H1 (cell line): ENCODE data around the gene MYORG. TPM values are rescaled to one million over a fixed set of nuclear protein-coding genes. Genes with fewer than 3 reads are reported as not detected.

Source experiments
- ATF3 ChIP-seq: IDR thresholded peaks from 2 replicates; pipeline ENCODE4 v1.6.1; 2011; ENCODE audit warnings: low read depth, mild to moderate bottlenecking, low read length; ENCODE audit not compliant: insufficient read depth
- CBX5 ChIP-seq: fragments of 300-800, 300-1000 bp; sonication (generic); IDR thresholded peaks from 2 replicates; pipeline ENCODE4 v1.7.1; 2016; ENCODE audit warnings: antibody characterized with exemption, low read length, low read depth
- CHD1 ChIP-seq: IDR thresholded peaks from 2 replicates; pipeline ENCODE4 v1.6.1; 2012; ENCODE audit warnings: low read depth, low read length, improper control_type of control experiment
- CHD2 ChIP-seq: IDR thresholded peaks from 2 replicates; pipeline ENCODE4 v1.6.1; 2012; ENCODE audit warnings: low read length, improper control_type of control experiment
- JUN ChIP-seq: IDR thresholded peaks from 2 replicates; pipeline ENCODE4 v1.6.1; 2011; ENCODE audit warnings: low read depth, mild to moderate bottlenecking, improper control_type of control experiment, low read length
- MAFK ChIP-seq: IDR thresholded peaks from 2 replicates; pipeline ENCODE4 v1.6.1; 2012; ENCODE audit warnings: low read depth, mild to moderate bottlenecking, improper control_type of control experiment, low read length
- POLR2AphosphoS5 ChIP-seq: IDR thresholded peaks from 2 replicates; pipeline ENCODE4 v1.6.1; 2011; ENCODE audit warnings: low read depth, low read length
- RAD21 ChIP-seq, 2 experiments: IDR thresholded peaks in 1 of 2; conservative IDR thresholded peaks in 1 of 2; 2 replicates each; pipeline ENCODE4 v1.6.1; 2011; ENCODE audit warnings: low read depth in 2 of 2, low read length in 2 of 2, improper control_type of control experiment in 1 of 2, inconsistent platforms in 1 of 2, mild to moderate bottlenecking in 1 of 2, moderate library complexity in 1 of 2
- RBBP5 ChIP-seq: IDR thresholded peaks from 2 replicates; pipeline ENCODE4 v1.7.1; 2012; ENCODE audit warnings: low read depth, mild to moderate bottlenecking, inconsistent platforms, low read length, moderate library complexity, borderline replicate concordance
- RNF2 ChIP-seq: fragments of 200-900, 300-1000 bp; sonication (generic); IDR thresholded peaks from 2 replicates; pipeline ENCODE4 v1.7.1; 2016; ENCODE audit warnings: borderline replicate concordance, low read depth, mild to moderate bottlenecking, antibody characterized with exemption, low read length; ENCODE audit not compliant: poor library complexity, severe bottlenecking; ENCODE audit errors: missing control alignments
- SIX5 ChIP-seq: IDR thresholded peaks from 2 replicates; pipeline ENCODE4 v1.6.1; 2011; ENCODE audit warnings: mild to moderate bottlenecking, low read depth, low read length
- TAF7 ChIP-seq: optimal IDR thresholded peaks from 2 replicates; pipeline ENCODE3; 2011; ENCODE audit warnings: low read depth, mild to moderate bottlenecking, inconsistent platforms, low read length, moderate library complexity, borderline replicate concordance
- TCF12 ChIP-seq: IDR thresholded peaks from 2 replicates; pipeline ENCODE4 v1.6.1; 2011; ENCODE audit warnings: low read depth, mild to moderate bottlenecking, low read length
- TEAD4 ChIP-seq: IDR thresholded peaks from 2 replicates; pipeline ENCODE4 v1.6.1; 2012; ENCODE audit warnings: low read depth, low read length, inconsistent platforms, mixed read lengths
- USF2 ChIP-seq: IDR thresholded peaks from 2 replicates; pipeline ENCODE4 v1.6.1; 2011; ENCODE audit warnings: low read length, improper control_type of control experiment
- polyA plus RNA-seq, 7 experiments: library from polyadenylated mRNA; depleted of rRNA in 3 of 7; stranded (reverse) in 5 of 7; unstranded in 2 of 7; fragments of >200 nt in 5 of 7; fragments of 200-250 nt in 2 of 7; gene quantifications; 1 replicate in 5 of 7; 2 replicates in 1 of 7; 4 replicates in 1 of 7; pipeline versions ENCODE4 v1.2.1 to v1.2.3, GENCODE V29; 2011 to 2013; ENCODE audit warnings: missing spikeins in 2 of 7, mixed read lengths in 2 of 7
- total RNA-seq: library from RNA; stranded (reverse); fragmentation: NEBNext Ultra II Directional; extraction: Animal tissue kit (Norgen Biotek cat#: 25700); gene quantifications from 2 replicates; pipeline ENCODE4 v1.2.1, GENCODE V29; 2021
- TF ChIP-seq, protein P1 (sequence below): IDR thresholded peaks from 2 replicates; pipeline ENCODE4 v1.6.1; 2012; ENCODE audit warnings: inconsistent platforms
- TF ChIP-seq, protein P2 (sequence below): IDR thresholded peaks from 2 replicates; pipeline ENCODE4 v1.6.1; 2012; ENCODE audit warnings: inconsistent platforms

MYORG gene
- total and polyA plus RNA-seq, 2 of the 8 experiments (the other 6 are each of a cell fraction or from before 2014, with no cell fraction given) = 1.2 to 5.9 TPM

DNA sequence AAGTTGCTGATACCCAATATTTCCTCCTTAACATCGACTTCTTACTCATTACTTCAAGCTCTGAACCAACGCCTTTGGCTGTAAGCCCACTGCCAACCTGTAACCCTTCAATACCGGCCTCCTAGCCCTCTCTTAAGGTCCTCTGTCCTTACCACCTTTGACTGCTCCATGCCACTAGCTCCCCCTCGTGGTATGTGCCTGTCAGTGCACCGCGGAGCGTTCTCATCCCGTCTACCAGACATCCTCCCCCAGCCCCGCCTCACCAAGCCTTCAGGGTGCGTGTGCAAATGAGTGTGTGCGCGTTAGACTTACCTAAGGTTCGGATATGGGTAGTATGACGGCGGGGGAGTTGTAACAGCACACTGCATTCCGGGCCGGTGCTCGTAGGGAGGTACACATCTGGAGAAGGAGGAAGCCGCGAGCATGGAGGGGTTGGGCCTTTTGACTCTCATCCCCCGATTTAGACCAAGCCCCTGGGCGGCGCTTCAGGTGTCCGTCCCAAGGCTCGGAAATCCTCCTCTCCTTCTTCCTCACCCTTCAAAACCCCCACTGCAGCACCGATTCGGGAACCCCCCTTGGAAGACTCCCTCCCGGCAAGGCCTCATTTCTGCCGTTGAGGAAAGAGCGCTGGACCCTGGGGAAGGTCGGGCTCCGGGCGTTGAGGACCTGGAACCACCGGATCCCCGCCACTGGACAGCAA is 2.8 kb upstream of the MYORG start (continued):
- no peak for TF ChIP-seq RNF2
- TF ChIP-seq JUN = no peak
- TF ChIP-seq SIX5 = no peak
- no peak for TF ChIP-seq USF2
- TF ChIP-seq ATF3 = no peak
- peak; percentile 90 for TF ChIP-seq TEAD4
- no peak for TF ChIP-seq RBBP5
- TF ChIP-seq MAFK = no peak
- no peak for TF ChIP-seq TCF12
- TF ChIP-seq, protein P1, sequence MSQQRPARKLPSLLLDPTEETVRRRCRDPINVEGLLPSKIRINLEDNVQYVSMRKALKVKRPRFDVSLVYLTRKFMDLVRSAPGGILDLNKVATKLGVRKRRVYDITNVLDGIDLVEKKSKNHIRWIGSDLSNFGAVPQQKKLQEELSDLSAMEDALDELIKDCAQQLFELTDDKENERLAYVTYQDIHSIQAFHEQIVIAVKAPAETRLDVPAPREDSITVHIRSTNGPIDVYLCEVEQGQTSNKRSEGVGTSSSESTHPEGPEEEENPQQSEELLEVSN = no peak
- peak; percentile 46; the same call in 1 of the 2 replicates for TF ChIP-seq CHD2
- no peak for TF ChIP-seq CBX5
- TF ChIP-seq, protein P2, sequence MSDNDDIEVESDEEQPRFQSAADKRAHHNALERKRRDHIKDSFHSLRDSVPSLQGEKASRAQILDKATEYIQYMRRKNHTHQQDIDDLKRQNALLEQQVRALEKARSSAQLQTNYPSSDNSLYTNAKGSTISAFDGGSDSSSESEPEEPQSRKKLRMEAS = peak; percentile 48; the same call in 1 of the 2 replicates
- no peak for TF ChIP-seq POLR2AphosphoS5
- no peak for TF ChIP-seq CHD1
- no peak for TF ChIP-seq TAF7
- peak; percentile 97 to 98 for TF ChIP-seq RAD21 (IDR thresholded peaks at IDR 0.05 in 1 of 2, conservative IDR thresholded peaks at IDR 0.05 in 1 of 2; ENCODE audit: low read depth in 2 of 2, low read length in 2 of 2)
